NCI-H2227 (cell line): ENCODE measurements around the gene TRAM2.

ENCODE experiments used
- DNase-seq: peaks from one replicate; lab custom pipeline; 2025; ENCODE audit not compliant: unreplicated experiment; lab: John Stamatoyannopoulos, UW

The TRAM2 gene

DNA sequence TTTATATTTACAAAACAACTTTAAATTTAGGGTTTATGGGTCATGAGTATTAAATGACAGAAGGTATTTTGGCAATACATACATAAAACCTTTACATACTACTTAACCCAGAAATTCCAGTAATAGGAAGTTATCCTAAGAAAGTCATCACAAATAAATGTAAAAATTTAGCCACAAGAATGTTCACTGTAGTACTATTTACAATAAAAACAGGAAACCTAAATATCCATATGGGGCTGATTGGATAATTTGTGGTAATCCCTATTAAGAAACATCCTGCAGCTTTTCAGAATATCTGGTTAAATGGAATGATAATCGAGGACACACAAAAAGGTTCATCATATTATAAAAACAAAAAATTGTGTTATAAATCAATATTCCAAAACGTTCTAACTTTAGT, 44.4 kb downstream of the TRAM2 start:
- DNase-seq, result no peak

GRCh38 chr6:52531834-52532233, 45.0 kb downstream of the TRAM2 start:
- no peak for DNase-seq

DNA sequence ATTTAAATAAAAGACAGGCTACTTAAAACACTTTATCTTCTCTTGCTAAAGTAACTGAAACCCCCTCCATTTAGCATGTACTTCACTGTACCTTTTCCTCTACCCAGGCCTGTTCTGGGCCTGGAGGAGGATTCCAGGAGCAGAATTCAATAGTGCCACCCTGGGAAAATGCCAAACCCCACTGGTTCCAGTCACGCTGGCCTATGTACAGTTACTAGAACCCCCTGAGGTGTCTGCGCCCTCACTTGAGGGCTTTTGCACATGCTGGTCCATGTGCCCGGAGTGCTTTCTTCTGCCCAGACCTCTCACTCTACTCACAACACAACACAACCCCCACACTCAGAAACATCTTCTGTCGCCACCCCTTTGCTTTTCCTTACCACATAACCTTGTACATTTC, 45.5 kb downstream of the TRAM2 start:
- DNase-seq, result no peak

GRCh38 chr6:52530351-52530750, 46.5 kb downstream of the TRAM2 start:
- no peak for DNase-seq

DNA sequence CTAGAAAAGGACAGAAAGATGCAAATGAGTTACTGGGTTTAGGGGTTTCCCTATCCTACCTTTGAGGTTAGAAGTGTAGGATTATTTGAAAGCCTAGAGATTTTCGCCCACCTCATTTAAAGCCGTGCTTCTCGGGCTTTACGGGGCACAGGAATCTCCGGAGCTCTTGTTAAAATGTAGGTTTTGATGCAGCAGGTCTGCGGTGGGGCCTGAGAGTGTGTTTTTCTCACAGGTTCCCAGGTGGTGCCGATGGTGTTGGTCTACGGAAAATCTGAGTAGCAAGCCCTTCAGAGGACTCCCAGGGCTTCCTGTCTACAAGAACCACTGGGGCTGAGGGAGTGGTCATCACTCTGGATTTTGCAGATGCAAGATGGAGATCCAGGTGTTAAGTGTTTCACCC, 47.5 kb downstream of the TRAM2 start:
- DNase-seq, result no peak

- DNase-seq, result no peak
Observed at GRCh38 chr6:52527436-52527835, 49.4 kb downstream of the TRAM2 start.

- no peak for DNase-seq
Observed at GRCh38 chr6:52526634-52527033, 50.2 kb downstream of the TRAM2 start.

DNA sequence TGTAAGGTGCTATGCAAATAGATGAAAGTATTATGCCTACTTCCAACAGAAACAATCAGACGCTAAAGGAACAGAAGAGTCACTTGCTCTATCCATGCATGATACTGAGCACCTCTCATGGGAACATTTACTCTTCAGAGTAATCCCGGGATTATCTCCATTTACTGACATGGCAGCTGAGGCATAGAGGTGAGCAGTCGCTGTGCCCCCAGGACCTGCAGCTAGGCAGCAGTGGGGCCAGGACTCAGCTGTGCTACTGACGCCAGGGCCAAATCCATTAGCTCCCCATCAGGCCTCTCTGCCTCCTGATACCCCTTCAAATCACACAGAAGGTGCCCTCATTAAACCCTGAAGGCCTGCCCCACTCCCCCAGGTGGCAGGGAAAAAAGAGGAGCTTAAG, 51.9 kb downstream of the TRAM2 start:
- DNase-seq, result no peak

DNA sequence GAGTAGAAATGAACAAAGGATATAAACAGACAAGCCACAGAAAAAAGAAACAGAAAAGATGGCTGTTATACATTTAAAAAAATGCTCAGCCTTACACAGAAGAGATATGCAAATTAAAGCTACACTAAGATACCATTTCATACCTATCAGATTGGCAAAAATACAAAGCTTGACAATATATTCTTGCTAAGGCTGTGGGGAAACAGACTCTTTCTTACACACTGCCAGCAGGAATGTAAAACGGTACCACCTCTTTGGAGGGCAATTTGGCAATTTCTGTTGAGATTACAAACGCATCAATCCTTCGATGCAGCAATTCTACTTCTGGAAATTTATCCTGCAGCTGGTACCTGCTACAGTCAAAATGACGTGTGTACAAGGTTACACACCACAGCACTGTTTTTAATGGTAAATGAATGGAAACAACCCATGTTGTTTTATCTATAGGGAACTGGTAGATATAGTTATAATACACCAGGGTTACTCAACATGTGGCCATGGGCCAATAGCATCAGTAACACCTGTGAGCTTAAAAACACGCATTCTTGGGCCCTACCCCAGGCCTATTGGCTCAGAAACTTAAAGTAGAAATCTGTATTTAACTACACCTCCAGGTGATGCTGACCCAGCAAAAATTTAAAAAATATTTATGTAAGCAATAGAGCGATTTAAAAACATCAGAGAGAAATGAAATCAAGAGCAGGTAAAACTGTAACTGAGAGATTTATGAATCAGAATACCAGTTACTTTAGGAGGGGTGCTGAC, 53.3 kb downstream of the TRAM2 start:
- no peak for DNase-seq

- DNase-seq, result no peak
Observed at GRCh38 chr6:52522655-52523054, 54.2 kb downstream of the TRAM2 start.

DNA sequence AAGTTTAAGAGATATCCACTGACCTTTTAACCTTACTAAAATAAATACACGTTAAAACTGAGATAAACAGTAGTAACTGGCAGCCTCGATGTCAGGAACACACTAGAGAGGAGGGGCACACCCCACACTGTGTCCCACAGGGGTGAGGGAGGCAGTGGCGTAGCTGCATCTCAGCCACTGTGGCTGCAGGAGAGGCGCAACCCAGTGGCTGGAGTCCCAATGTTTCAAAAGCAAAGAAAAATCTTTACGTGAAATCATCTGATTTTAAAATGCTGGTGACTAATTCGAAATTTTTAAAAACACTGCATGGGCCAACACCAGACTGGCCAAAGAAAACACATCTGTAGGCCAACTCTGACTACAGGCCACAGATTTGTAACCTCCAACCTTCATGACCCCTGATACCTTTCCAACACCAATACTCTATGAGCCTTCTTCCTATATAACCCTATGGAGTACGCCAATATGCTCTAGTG, 54.7 kb downstream of the TRAM2 start:
- no peak for DNase-seq

GRCh38 chr6:52519618-52520017, 57.2 kb downstream of the TRAM2 start:
- DNase-seq, result no peak

DNA sequence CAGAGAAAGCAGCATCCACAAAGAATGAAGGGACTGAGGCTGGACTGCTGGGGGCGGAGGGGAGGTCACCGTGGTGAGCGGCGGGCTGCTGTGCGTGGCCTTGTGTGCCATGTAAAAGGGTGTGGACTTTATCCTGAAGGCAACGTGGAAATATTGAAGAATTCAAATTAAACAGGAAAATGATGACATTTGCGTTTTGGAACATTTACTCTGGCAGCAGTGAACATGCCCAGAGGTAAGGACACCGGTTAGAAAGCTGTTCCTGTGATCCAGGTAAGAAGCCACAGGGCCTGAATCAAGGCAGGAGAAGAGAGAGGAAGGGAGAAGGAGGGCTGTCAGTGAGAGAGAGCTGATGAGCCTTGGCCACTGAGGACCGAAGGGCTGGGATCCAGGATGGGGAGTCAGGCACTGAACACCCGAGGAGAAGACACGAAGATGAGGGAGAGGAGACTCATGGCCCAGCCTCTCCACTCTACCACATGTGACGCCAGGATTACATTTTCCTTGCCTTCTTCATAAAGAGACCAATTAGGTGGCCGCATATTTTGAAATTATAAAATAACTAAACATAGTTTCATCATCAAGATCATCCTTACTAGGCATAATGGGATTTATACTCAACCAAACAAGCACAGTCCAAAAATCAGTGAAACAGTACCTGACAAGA, 58.4 kb downstream of the TRAM2 start:
- no peak for DNase-seq

DNA sequence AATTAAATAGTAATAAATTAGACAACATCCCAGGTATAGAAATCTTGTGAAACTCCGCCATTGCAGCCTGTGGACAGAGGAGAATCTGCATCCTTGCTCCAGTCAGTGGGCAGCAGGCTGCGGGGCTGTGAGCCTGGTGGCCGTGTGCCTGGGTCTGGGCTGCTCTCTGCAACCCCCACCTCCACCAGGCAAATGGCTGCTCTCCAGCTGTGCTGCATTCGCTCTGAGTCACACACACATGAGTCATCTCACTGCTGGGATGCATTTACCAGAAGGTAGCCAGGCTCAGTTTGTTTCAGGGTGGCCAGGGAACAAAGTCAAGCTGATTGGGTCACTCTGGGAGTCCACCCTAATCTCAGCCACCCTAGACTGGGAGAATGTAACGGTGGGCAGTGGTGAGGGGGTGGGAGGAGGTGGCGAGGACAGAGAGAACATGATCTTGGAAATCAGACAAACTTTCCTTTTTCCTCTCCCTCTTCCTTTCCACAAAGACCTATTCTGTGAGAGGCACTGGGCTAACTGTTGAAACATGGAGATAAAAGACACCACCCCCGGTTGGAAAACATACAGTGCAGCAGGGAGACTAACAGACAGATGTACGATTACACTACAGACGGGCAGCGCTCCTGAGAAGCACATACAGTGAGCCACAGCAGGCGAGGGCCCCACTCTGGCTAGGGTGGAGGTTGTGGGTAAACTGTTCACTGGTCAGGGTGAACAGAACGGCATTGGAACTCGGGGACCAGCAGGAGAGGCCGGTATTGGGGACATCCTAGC, 59.2 kb downstream of the TRAM2 start:
- DNase-seq, result peak; percentile 21

DNA sequence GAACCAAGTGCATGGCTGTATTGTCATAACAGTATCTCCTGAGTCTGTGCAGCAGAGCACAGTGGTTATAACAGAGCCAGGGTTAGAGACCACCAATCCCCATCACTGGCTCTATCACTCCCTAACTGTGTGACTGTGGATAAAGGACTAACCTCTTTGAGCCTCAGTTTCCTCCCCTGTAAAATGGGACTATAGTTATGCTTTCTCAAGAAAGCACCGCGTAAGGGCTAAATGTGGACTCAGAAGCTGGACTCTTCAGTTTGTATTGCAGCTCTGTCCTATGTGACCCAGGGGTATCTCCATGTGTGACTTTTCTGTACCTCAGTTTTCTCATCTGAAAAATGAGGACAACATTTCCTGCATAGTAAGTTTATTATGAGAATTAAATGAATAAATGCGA, 59.9 kb downstream of the TRAM2 start:
- no peak for DNase-seq

DNA sequence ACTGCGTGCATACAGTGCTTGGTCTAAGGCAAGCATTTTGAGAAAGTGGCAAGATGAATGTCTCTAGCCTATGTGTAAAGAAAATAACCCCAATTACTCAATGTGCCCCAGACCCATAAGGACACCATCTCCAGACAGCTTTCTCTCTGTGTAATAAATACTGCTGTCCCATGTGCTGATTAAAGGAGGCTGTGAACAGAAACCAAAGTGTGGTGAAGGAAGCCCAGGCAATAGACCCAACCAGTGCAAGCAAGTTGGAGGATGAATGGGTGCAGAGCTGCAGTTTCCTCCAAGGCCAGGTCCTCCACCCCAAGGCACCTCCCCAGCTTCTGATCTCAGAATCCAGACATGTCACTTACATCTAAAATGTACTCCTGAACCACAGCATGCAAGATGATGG, 60.6 kb downstream of the TRAM2 start:
- no peak for DNase-seq

GRCh38 chr6:52515219-52515960, 61.5 kb downstream of the TRAM2 start:
- no peak for DNase-seq

- DNase-seq, result no peak
Observed at GRCh38 chr6:52514514-52514913, 62.3 kb downstream of the TRAM2 start.

- no peak for DNase-seq
Observed at GRCh38 chr6:52513896-52514295, 63.0 kb downstream of the TRAM2 start.

GRCh38 chr6:52513464-52513863, 63.4 kb downstream of the TRAM2 start:
- no peak for DNase-seq

DNA sequence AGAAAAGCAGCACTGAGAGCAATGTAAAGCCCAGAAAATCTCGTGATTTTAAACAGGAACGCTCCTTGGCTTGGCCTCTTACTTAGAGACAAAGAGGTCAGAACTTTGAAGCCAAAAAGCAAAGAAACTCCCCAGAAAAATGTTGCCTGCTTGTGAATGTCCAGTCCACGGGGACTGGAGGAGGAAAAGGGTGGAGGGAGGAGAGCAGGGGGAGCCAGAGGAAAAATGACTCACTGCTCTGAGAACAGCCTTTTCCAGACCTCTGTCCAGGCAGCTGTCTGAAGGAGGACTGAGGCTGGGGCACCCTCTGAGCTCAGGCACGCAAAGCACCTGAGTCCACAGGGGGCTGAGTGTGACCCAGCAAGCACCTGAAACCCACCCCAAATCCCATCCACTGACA, 64.7 kb downstream of the TRAM2 start:
- DNase-seq, result no peak
